Transverse colon (tissue), 4 donors: ENCODE measurements around the gene NAP1L5. TPM values are rescaled to one million over a fixed set of nuclear protein-coding genes. Genes with fewer than 3 reads are reported as not detected.

Experiments used
- DNase-seq: peaks from one replicate; pipeline ENCODE4 v3.0.0-alpha.2; 2019
- H3K27ac ChIP-seq, 4 donors: fragments of 200-600 bp; sonication (generic); 2 replicates each; pipeline ENCODE4 v1.5.1; 2016 to 2018; ENCODE audit warnings: inconsistent platforms in 4 of 4
- H3K27me3 ChIP-seq: fragments of 200-600 bp; sonication (generic); 2 replicates; pipeline ENCODE4 v1.5.1; 2017; ENCODE audit warnings: inconsistent platforms
- H3K36me3 ChIP-seq, 4 donors: fragments of 200-600 bp; sonication (generic); 2 replicates each; pipeline ENCODE4 v1.5.1; 2017 to 2019; ENCODE audit warnings: inconsistent platforms in 4 of 4
- H3K4me1 ChIP-seq, 4 donors: fragments of 200-600 bp; sonication (generic); 2 replicates each; pipeline ENCODE4 v1.5.1; 2017 to 2020; ENCODE audit warnings: inconsistent platforms in 4 of 4
- H3K4me3 ChIP-seq, 4 donors: fragments of 200-600 bp; sonication (generic); 1 replicate in 1 of 4; 2 replicates in 3 of 4; pipeline versions ENCODE4 v1.5.1 to v1.6.1; 2017 to 2019; ENCODE audit warnings: inconsistent platforms in 4 of 4
- H3K9me3 ChIP-seq, 2 donors: fragments of 200-600 bp; sonication (generic); 2 replicates each; pipeline ENCODE4 v1.5.1; 2017 to 2019; ENCODE audit warnings: inconsistent platforms in 2 of 2
- CTCF ChIP-seq, 5 experiments: fragments of 200-600 bp in 3 of 5; fragments of 450-650 bp in 2 of 5; sonication (generic) in 3 of 5; IDR thresholded peaks; 1 replicate in 2 of 5; 2 replicates in 3 of 5; pipeline ENCODE4 v1.5.1; 2016 to 2017; ENCODE audit warnings: antibody characterized with exemption in 5 of 5, inconsistent platforms in 3 of 5, mild to moderate bottlenecking in 2 of 5, moderate library complexity in 1 of 5
- EP300 ChIP-seq: sonication (generic); formaldehyde crosslinking; IDR thresholded peaks from one replicate; pipeline ENCODE4 v1.6.1; 2017; ENCODE audit warnings: antibody characterized with exemption, low read depth
- POLR2A ChIP-seq: fragments of 450-650 bp; IDR thresholded peaks from one replicate; pipeline ENCODE4 v1.6.1; 2016; ENCODE audit warnings: antibody characterized with exemption, mild to moderate bottlenecking, moderate library complexity
- POLR2AphosphoS5 ChIP-seq, 3 donors: sonication (generic); formaldehyde crosslinking; IDR thresholded peaks; one replicate each; pipeline ENCODE4 v1.6.1; 2016; ENCODE audit warnings: antibody characterized with exemption in 3 of 3
- WGBS, 2 donors: methylation state at CpG; one replicate each; pipeline ENCODE4 v1.1.5; 2018; ENCODE audit warnings: low coverage in 1 of 2; 5-methylcytosine and 5-hydroxymethylcytosine counted together
- in situ Hi-C, 4 donors: fragments of 200-750 bp; cut with MboI; loops; one replicate each; pipeline versions ENCODE4 v1.15.0 to v1.15.1; 2017; ENCODE audit warnings: low sequenced_read_pairs in 3 of 4, low pct_ligation_motif_present in 1 of 4, low pct_unique_long_range_greater_than_20kb in 1 of 4
- intact Hi-C: fragments of 100-400 bp; cut with DNase I; formaldehyde crosslinking; loops from one replicate; pipeline ENCODE4 v1.15.1; 2023; ENCODE audit warnings: low total_unique reads
- total RNA-seq, 4 donors: library from RNA; depleted of rRNA; stranded (reverse); fragments of >200 nt; gene quantifications; one replicate each; pipeline ENCODE4 v1.1.0, GENCODE V29; 2016

NAP1L5 gene
- total RNA-seq, 4 donors from 2014 or later, result 3.5 TPM; not detected in 2

- Histone ChIP-seq H3K4me3 (no peak overlapping the region), H3K36me3 (peaks cover 0 to 39% (median 18%) of the 10 kb centered on the region in 4 donors), H3K27ac (no peak overlapping the region), H3K4me1 (no peaks in the 10 kb centered on the region), H3K9me3 (no peaks in the 10 kb centered on the region), H3K27me3 (no peaks in the 10 kb centered on the region)
- no peak for DNase-seq
- intact Hi-C loops (no loop called here), in situ Hi-C loops (no loop called here)
- no peak for TF ChIP-seq POLR2A
- TF ChIP-seq EP300, result no peak
- TF ChIP-seq CTCF (IDR thresholded peaks at IDR 0.05), result no peak
- TF ChIP-seq POLR2AphosphoS5 (IDR thresholded peaks at IDR 0.05), result no peak
- 87% methylated on average over 1 of the region's 1 CpG; no CpG with 5 or more reads in 1 of the 2 donors for WGBS, 2 donors
These were observed 47.5 kb upstream of the NAP1L5 start for GRCh38 chr4:88745175-88745574.

- DNase-seq, result no peak
- Histone ChIP-seq H3K9me3 (no peaks in the 10 kb centered on the region), H3K4me3 (no peak overlapping the region), H3K36me3 (peaks cover 0 to 33% (median 15%) of the 10 kb centered on the region in 4 donors), H3K27me3 (no peaks in the 10 kb centered on the region), H3K4me1 (no peaks in the 10 kb centered on the region), H3K27ac (no peak overlapping the region)
- 93 to 100% methylated on average over 3 of the region's 3 CpGs for WGBS, 2 donors
- in situ Hi-C loops, result no loop called here
- intact Hi-C loops, result no loop called here
- TF ChIP-seq POLR2A (no peak), POLR2AphosphoS5 (IDR thresholded peaks at IDR 0.05) (no peak), CTCF (IDR thresholded peaks at IDR 0.05) (no peak), EP300 (no peak)
These were observed 47.0 kb upstream of the NAP1L5 start for GRCh38 chr4:88744609-88745008.

GRCh38 chr4:88743696-88744095 lies 46.1 kb upstream of the NAP1L5 start:
- Histone ChIP-seq H3K9me3 (no peaks in the 10 kb centered on the region), H3K4me3 (no peak overlapping the region), H3K27me3 (no peaks in the 10 kb centered on the region), H3K27ac (no peak overlapping the region), H3K36me3 (peaks cover 0 to 28% (median 10%) of the 10 kb centered on the region in 4 donors), H3K4me1 (no peaks in the 10 kb centered on the region)
- intact Hi-C loops (no loop called here), in situ Hi-C loops (no loop called here)
- WGBS, 2 donors, result 93 to 95% methylated on average over 3 of the region's 3 CpGs
- DNase-seq, result no peak
- TF ChIP-seq POLR2AphosphoS5 (IDR thresholded peaks at IDR 0.05), result no peak
- no peak for TF ChIP-seq EP300
- TF ChIP-seq POLR2A, result no peak

- intact Hi-C loops (no loop called here), in situ Hi-C loops (no loop called here)
- WGBS, 2 donors, result 57 to 67% methylated on average over 2 of the region's 2 CpGs
- Histone ChIP-seq H3K36me3 (peaks cover 0 to 25% (median 6%) of the 10 kb centered on the region in 4 donors), H3K9me3 (no peaks in the 10 kb centered on the region), H3K27me3 (no peaks in the 10 kb centered on the region), H3K27ac (no peak overlapping the region), H3K4me1 (peaks cover 0 to 8% (median 3%) of the 10 kb centered on the region in 4 donors), H3K4me3 (no peak overlapping the region)
- TF ChIP-seq POLR2A (no peak), CTCF (IDR thresholded peaks at IDR 0.05) (no peak), POLR2AphosphoS5 (IDR thresholded peaks at IDR 0.05) (no peak), EP300 (no peak)
- no peak for DNase-seq
These were observed 44.9 kb upstream of the NAP1L5 start for GRCh38 chr4:88742561-88742960.

- WGBS, 2 donors, result 71 to 72% methylated on average over 4 of the region's 4 CpGs
- in situ Hi-C loops (no loop called here), intact Hi-C loops (no loop called here)
- Histone ChIP-seq H3K27ac (peak overlapping the region; percentile 21 to 51 (median 37)), H3K4me3 (no peak overlapping the region), H3K36me3 (peaks cover 0 to 11% (median 3%) of the 10 kb centered on the region in 4 donors), H3K4me1 (peaks cover 0 to 13% (median 5%) of the 10 kb centered on the region in 4 donors), H3K9me3 (no peaks in the 10 kb centered on the region), H3K27me3 (no peaks in the 10 kb centered on the region)
- no peak for TF ChIP-seq POLR2AphosphoS5 (IDR thresholded peaks at IDR 0.05)
- no peak for DNase-seq
These were observed 40.6 kb upstream of the NAP1L5 start for GRCh38 chr4:88738180-88738579.
